ENCODE data around the gene OTOA.
"Not testable (repeated sequence)": the region's sequence is repeated elsewhere in the genome, so short reads cannot be mapped to it uniquely, and the experiment has no call there.

Gene OTOA

GRCh38 chr16:21634216-21634615, 29.6 kb upstream of the OTOA start:
- Histone ChIP-seq H3K4me1 (peaks cover 3% of the 10 kb centered on the region), H3K27me3 (ENCODE audit: control insufficient read depth, insufficient read depth, low read length) (no peaks in the 10 kb centered on the region), H3K4me3 (ENCODE audit: low read depth, low read length) (no peak overlapping the region), H3K27ac (no peak overlapping the region), H2AFZ (no peak overlapping the region), H3K36me3 (ENCODE audit: control insufficient read depth, insufficient read depth, low read length) (no peaks in the 10 kb centered on the region), H3K4me2 (ENCODE audit: low read length) (no peak overlapping the region), H3K9ac (no peak overlapping the region), H3K9me3 (ENCODE audit: control insufficient read depth, low read length) (no peaks in the 10 kb centered on the region), H3K79me2 (peaks cover 5% of the 10 kb centered on the region)
- no peak for TF ChIP-seq CTCF (IDR thresholded peaks at IDR 0.05)

DNA sequence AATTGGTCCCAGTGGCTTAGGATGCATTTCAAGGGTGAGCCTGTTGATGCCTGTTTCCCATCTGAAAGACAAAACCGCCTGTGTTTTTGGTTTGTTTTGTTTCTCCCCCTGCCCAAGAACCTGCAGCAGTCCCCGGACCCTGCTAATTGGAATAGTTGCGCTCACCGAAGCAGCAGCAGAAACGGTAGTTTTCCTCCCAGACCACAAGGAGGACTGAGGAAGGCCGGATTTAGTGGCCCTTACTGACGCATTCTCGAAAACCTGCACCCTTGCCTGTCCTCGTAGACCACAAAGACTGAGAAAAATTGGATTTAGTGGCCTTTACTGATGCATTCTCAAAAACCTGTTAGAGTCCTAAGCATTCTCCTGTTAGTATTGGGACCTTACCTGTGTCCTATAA, 28.1 kb upstream of the OTOA start:
- not testable (repeated sequence) for H3K4me3 ChIP-seq (ENCODE audit: low read depth, low read length); H3K4me1 ChIP-seq; H3K4me2 ChIP-seq (ENCODE audit: low read length); H3K9me3 ChIP-seq (ENCODE audit: control insufficient read depth, low read length); H2AFZ ChIP-seq; H3K27me3 ChIP-seq (ENCODE audit: control insufficient read depth, insufficient read depth, low read length); H3K36me3 ChIP-seq (ENCODE audit: control insufficient read depth, insufficient read depth, low read length); H3K79me2 ChIP-seq; H3K9ac ChIP-seq; H3K27ac ChIP-seq

DNA sequence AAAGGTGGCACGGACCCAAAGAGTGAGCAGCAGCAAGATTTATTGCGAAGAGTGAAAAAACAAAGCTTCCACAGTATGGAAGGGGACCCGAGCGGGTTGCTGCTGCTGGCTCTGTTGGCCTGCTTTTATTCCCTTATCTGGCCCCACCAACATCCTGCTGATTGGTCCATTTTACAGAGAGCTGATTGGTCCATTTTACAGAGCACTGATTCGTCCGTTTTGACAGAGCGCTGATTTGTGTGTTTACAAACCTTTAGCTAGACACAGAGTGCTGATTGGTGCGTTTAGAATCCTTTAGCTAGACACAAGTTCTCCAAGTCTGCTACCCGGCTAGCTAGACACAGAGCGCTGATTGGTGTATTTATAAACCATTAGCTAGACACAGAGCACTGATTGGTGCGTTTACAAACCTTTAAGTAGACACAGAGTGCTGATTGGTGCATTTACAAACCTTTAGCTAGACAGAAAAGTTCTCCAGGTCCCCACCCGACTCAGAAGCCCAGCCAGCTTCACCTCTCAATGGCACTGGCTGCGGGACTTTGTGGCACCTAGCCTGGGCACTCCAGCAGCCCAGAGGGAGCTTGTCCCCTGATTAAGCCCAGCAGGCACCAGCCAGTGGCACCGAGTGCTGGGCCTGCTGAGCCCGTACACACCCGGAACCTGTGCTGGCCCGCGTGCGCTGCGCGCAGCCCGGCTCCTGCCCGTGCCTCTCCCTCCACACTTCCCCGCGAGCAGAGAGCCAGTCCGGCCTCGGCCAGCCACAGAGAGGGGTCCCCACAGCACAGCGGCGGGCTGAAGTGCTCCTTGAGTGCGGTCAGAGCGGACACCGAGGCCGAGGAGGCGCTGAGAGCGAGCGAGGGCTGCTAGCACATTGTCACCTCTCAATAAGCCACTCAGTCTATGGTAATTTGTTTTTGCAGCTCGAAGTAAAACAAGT, 26.5 kb upstream of the OTOA start:
- no peak for TF ChIP-seq CTCF (IDR thresholded peaks at IDR 0.05)
- Histone ChIP-seq H2AFZ (no peak overlapping the region), H3K9ac (no peak overlapping the region), H3K4me1 (no peaks in the 10 kb centered on the region), H3K4me2 (ENCODE audit: low read length) (no peak overlapping the region), H3K27me3 (ENCODE audit: control insufficient read depth, insufficient read depth, low read length) (no peaks in the 10 kb centered on the region), H3K36me3 (ENCODE audit: control insufficient read depth, insufficient read depth, low read length) (no peaks in the 10 kb centered on the region), H3K4me3 (ENCODE audit: low read depth, low read length) (no peak overlapping the region), H3K79me2 (peaks cover 2% of the 10 kb centered on the region), H3K27ac (no peak overlapping the region), H3K9me3 (ENCODE audit: control insufficient read depth, low read length) (no peaks in the 10 kb centered on the region)

- H3K4me2 ChIP-seq (ENCODE audit: low read length): no peak overlapping the region
- H3K9me3 ChIP-seq (ENCODE audit: control insufficient read depth, low read length): no peaks in the 10 kb centered on the region
- no peak overlapping the region for H3K27ac ChIP-seq
- no peak overlapping the region for H3K4me3 ChIP-seq (ENCODE audit: low read depth, low read length)
- no peaks in the 10 kb centered on the region for H3K4me1 ChIP-seq
- H3K36me3 ChIP-seq (ENCODE audit: control insufficient read depth, insufficient read depth, low read length): no peaks in the 10 kb centered on the region
- no peaks in the 10 kb centered on the region for H3K27me3 ChIP-seq (ENCODE audit: control insufficient read depth, insufficient read depth, low read length)
- no peak for TF ChIP-seq CTCF (IDR thresholded peaks at IDR 0.05)
- no peak overlapping the region for H2AFZ ChIP-seq
- no peak overlapping the region for H3K9ac ChIP-seq
- H3K79me2 ChIP-seq: no peaks in the 10 kb centered on the region
Observed at GRCh38 chr16:21638573-21638975, 25.2 kb upstream of the OTOA start.

- Histone ChIP-seq H3K9ac (no peak overlapping the region), H3K27me3 (ENCODE audit: control insufficient read depth, insufficient read depth, low read length) (no peaks in the 10 kb centered on the region), H2AFZ (no peak overlapping the region), H3K79me2 (peaks cover 3% of the 10 kb centered on the region), H3K9me3 (ENCODE audit: control insufficient read depth, low read length) (no peaks in the 10 kb centered on the region), H3K36me3 (ENCODE audit: control insufficient read depth, insufficient read depth, low read length) (no peaks in the 10 kb centered on the region), H3K27ac (no peak overlapping the region), H3K4me2 (ENCODE audit: low read length) (no peak overlapping the region), H3K4me3 (ENCODE audit: low read depth, low read length) (no peak overlapping the region), H3K4me1 (no peaks in the 10 kb centered on the region)
- TF ChIP-seq CTCF (IDR thresholded peaks at IDR 0.05): no peak
Observed at GRCh38 chr16:21639493-21639892, 24.3 kb upstream of the OTOA start.

Data from parathyroid adenoma (tissue), 2 donors.